ENCODE data around the gene VWC2L. TPM values are rescaled to one million over a fixed set of nuclear protein-coding genes. Genes with fewer than 3 reads are reported as not detected.

Gene VWC2L
- total RNA-seq, 4 donors from 2014 or later: 0.32 TPM; not detected in 3

DNA sequence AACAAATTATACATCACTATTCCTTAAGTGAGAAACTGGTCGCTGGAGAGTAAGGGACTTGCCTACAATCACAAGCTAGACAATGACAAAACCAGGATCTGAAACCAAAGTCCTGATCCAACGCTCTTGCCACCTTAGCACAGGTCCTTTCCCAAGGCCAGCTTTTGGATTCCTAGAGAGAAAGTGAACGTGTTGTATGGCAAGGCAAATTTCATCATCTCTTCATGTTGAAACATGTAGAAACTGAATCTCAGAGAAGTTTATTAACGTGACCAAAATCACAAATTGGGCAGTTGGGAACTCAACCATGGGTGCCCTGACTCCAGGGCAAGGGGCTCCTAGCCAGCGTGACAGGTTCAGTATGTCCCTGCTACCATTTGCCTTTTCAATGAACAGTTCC is 118.2 kb downstream of the VWC2L start:
- WGBS, 2 donors (ENCODE audit: low coverage in 1 of 2): 66 to 75% methylated on average over 3 to 5 of the region's 5 CpGs
- Histone ChIP-seq H3K4me1 (no peaks in the 10 kb centered on the region), H3K36me3 (no peaks in the 10 kb centered on the region), H3K27me3 (no peaks in the 10 kb centered on the region), H3K4me3 (no peak overlapping the region), H3K27ac (no peak overlapping the region), H3K9me3 (no peaks in the 10 kb centered on the region)
- no peak for DNase-seq
- TF ChIP-seq POLR2AphosphoS5 (IDR thresholded peaks at IDR 0.05): no peak
- no peak for TF ChIP-seq POLR2A (IDR thresholded peaks at IDR 0.05)
- TF ChIP-seq, protein P1, sequence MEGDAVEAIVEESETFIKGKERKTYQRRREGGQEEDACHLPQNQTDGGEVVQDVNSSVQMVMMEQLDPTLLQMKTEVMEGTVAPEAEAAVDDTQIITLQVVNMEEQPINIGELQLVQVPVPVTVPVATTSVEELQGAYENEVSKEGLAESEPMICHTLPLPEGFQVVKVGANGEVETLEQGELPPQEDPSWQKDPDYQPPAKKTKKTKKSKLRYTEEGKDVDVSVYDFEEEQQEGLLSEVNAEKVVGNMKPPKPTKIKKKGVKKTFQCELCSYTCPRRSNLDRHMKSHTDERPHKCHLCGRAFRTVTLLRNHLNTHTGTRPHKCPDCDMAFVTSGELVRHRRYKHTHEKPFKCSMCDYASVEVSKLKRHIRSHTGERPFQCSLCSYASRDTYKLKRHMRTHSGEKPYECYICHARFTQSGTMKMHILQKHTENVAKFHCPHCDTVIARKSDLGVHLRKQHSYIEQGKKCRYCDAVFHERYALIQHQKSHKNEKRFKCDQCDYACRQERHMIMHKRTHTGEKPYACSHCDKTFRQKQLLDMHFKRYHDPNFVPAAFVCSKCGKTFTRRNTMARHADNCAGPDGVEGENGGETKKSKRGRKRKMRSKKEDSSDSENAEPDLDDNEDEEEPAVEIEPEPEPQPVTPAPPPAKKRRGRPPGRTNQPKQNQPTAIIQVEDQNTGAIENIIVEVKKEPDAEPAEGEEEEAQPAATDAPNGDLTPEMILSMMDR (IDR thresholded peaks at IDR 0.05): no peak
- TF ChIP-seq EP300 (IDR thresholded peaks at IDR 0.05; ENCODE audit: low read depth): no peak
- intact Hi-C loops (cut with DNase I; ENCODE audit: low total_unique reads) (no loop called here), in situ Hi-C loops (cut with MboI; ENCODE audit: low pct_ligation_motif_present in 1 of 4, low pct_unique_long_range_greater_than_20kb in 1 of 4, low sequenced_read_pairs in 3 of 4) (no loop called here)

DNA sequence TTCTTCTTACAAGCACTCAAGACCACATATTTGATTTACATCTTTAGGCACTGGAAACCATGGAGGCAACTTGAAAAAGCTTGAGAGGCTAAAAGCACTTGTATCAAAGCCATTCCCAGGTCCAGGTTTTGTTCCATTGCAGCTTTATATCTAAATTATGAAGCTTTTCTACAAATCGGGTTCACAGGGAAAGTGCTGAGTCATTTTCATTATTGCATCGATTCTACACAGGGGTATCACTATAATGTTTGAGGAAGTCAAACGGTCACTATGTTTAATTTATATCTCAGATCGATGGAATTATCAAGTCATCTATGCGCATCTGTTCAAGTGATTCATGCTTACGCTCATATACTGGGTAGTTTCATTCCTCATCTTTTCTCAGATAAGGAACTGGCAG is 118.7 kb downstream of the VWC2L start:
- no peak overlapping the region for H3K27ac ChIP-seq
- in situ Hi-C loops (cut with MboI; ENCODE audit: low pct_ligation_motif_present in 1 of 4, low pct_unique_long_range_greater_than_20kb in 1 of 4, low sequenced_read_pairs in 3 of 4): no loop called here

DNA sequence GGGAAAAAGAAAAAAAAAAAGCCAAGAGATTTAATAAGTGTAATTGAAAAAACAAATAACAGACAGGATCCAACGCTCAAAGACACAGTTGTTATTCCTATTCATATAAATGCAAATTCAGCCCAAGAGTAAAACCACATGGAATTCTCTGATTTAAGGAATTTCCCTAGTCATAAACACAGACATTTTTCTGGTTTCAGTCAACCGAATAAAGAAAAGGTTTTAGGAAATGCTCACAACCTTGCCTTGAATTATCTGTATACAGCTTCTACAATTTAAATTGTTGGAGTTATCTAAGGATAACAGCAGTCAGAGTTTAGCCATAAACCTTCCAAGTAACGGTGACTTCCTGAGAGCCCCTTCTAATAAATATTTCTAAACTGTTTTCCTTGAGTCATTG is 122.7 kb downstream of the VWC2L start:
- Histone ChIP-seq H3K4me3 (no peak overlapping the region), H3K27ac (no peak overlapping the region), H3K4me1 (no peaks in the 10 kb centered on the region), H3K27me3 (no peaks in the 10 kb centered on the region), H3K9me3 (no peaks in the 10 kb centered on the region), H3K36me3 (no peaks in the 10 kb centered on the region)
- intact Hi-C loops (cut with DNase I; ENCODE audit: low total_unique reads): no loop called here
- WGBS, 2 donors (ENCODE audit: low coverage in 1 of 2): 47 to 56% methylated on average over 3 of the region's 3 CpGs
- no peak for TF ChIP-seq EP300 (IDR thresholded peaks at IDR 0.05; ENCODE audit: low read depth)
- no peak for TF ChIP-seq POLR2A (IDR thresholded peaks at IDR 0.05)
- TF ChIP-seq, protein P1 (IDR thresholded peaks at IDR 0.05): no peak
- no peak for TF ChIP-seq POLR2AphosphoS5 (IDR thresholded peaks at IDR 0.05)
- in situ Hi-C loops (cut with MboI; ENCODE audit: low pct_ligation_motif_present in 1 of 4, low pct_unique_long_range_greater_than_20kb in 1 of 4, low sequenced_read_pairs in 3 of 4): no loop called here
- no peak for DNase-seq

More for the DNA sequence above, 118.7 kb downstream of the VWC2L start:
- no peaks in the 10 kb centered on the region for H3K36me3 ChIP-seq
- no peak overlapping the region for H3K4me3 ChIP-seq
- 84 to 90% methylated on average over 6 of the region's 6 CpGs for WGBS, 2 donors (ENCODE audit: low coverage in 1 of 2)
- no peaks in the 10 kb centered on the region for H3K9me3 ChIP-seq
- no peaks in the 10 kb centered on the region for H3K4me1 ChIP-seq
- no peaks in the 10 kb centered on the region for H3K27me3 ChIP-seq
- TF ChIP-seq POLR2AphosphoS5 (IDR thresholded peaks at IDR 0.05) (no peak), POLR2A (IDR thresholded peaks at IDR 0.05) (no peak), EP300 (IDR thresholded peaks at IDR 0.05; ENCODE audit: low read depth) (no peak)
- TF ChIP-seq, protein P1 (IDR thresholded peaks at IDR 0.05): no peak
- DNase-seq: no peak
- intact Hi-C loops (cut with DNase I; ENCODE audit: low total_unique reads): no loop called here

DNA sequence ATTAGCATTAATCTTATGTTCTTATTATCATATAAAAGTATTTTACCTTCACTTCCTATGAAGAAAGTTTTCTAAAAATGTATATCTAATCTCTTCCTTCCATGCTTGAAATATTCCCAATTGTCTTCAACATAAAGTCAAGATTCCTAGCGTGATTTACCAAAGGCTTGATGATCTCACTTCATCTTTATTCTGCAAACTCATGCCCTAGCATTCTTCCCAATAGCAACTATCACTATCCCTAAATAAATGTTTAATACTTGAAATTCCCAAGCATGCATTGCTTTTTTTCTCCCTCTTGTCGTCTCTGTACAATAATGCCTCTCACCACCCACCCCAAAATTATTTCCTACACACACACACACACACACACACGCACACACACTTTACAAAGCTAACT is 125.8 kb downstream of the VWC2L start:
- Histone ChIP-seq H3K27ac (no peak overlapping the region), H3K4me1 (no peaks in the 10 kb centered on the region), H3K27me3 (no peaks in the 10 kb centered on the region), H3K4me3 (no peak overlapping the region), H3K9me3 (no peaks in the 10 kb centered on the region), H3K36me3 (no peaks in the 10 kb centered on the region)
- in situ Hi-C loops (cut with MboI; ENCODE audit: low pct_ligation_motif_present in 1 of 4, low pct_unique_long_range_greater_than_20kb in 1 of 4, low sequenced_read_pairs in 3 of 4): no loop called here
- 50 to 61% methylated on average over 3 of the region's 3 CpGs for WGBS, 2 donors (ENCODE audit: low coverage in 1 of 2)
- DNase-seq: no peak
- TF ChIP-seq EP300 (IDR thresholded peaks at IDR 0.05; ENCODE audit: low read depth) (no peak), POLR2AphosphoS5 (IDR thresholded peaks at IDR 0.05) (no peak), POLR2A (IDR thresholded peaks at IDR 0.05) (no peak)
- TF ChIP-seq, protein P1 (IDR thresholded peaks at IDR 0.05): no peak
- intact Hi-C loops (cut with DNase I; ENCODE audit: low total_unique reads): no loop called here

Data from transverse colon (tissue), 4 donors.